Type B pancreatic cell (in vitro differentiated cells): ENCODE measurements around the gene DYNC2H1. TPM values are rescaled to one million over a fixed set of nuclear protein-coding genes. Genes with fewer than 3 reads are reported as not detected.
"Not testable (repeated sequence)": the region's sequence is repeated elsewhere in the genome, so short reads cannot be mapped to it uniquely, and the experiment has no call there.

ENCODE experiments used
- DNase-seq: peaks from one replicate; pipeline ENCODE4 v3.0.0; 2021; ENCODE audit warnings: mixed read lengths; ENCODE audit not compliant: unreplicated experiment; ENCODE audit errors: extremely low spot score
- H3K27ac Mint-ChIP-seq: 2 replicates; pipeline ENCODE4 v1.8.0; 2021; ENCODE audit warnings: mild to moderate bottlenecking, mixed read lengths
- H3K27me3 Mint-ChIP-seq: 2 replicates; pipeline ENCODE4 v1.8.0; 2021; ENCODE audit warnings: mixed read lengths
- H3K36me3 Mint-ChIP-seq: 2 replicates; pipeline ENCODE4 v1.8.0; 2021; ENCODE audit warnings: mixed read lengths
- H3K4me1 Mint-ChIP-seq: one replicate; pipeline ENCODE4 v1.8.0; 2021; ENCODE audit warnings: mixed read lengths; ENCODE audit not compliant: unreplicated experiment
- H3K4me3 Mint-ChIP-seq: 2 replicates; pipeline ENCODE4 v1.8.0; 2021; ENCODE audit warnings: mild to moderate bottlenecking, mixed read lengths
- H3K9me3 Mint-ChIP-seq: 2 replicates; pipeline ENCODE4 v1.8.0; 2021; ENCODE audit warnings: mixed read lengths
- CTCF ChIP-seq: fragments of 200-600 bp; sonication (generic); conservative IDR thresholded peaks from 2 replicates; pipeline ENCODE4 v1.5.0; 2021; ENCODE audit warnings: antibody characterized with exemption, mild to moderate bottlenecking
- total RNA-seq: library from RNA; stranded (reverse); gene quantifications from 2 replicates; pipeline ENCODE4 v1.2.1, GENCODE V29; 2021; ENCODE audit warnings: low replicate concordance

The DYNC2H1 gene
- total RNA-seq, 1 donor from 2014 or later: 26.1 TPM

- H3K9me3 Mint-ChIP-seq: no peaks in the 10 kb centered on the region
- H3K27me3 Mint-ChIP-seq: no peaks in the 10 kb centered on the region
- no peak overlapping the region for H3K27ac Mint-ChIP-seq
- peak; percentile 39 for TF ChIP-seq CTCF
- no peak for DNase-seq
- peaks cover 16% of the 10 kb centered on the region for H3K4me1 Mint-ChIP-seq
- H3K36me3 Mint-ChIP-seq: peaks cover 13% of the 10 kb centered on the region
- H3K4me3 Mint-ChIP-seq: peak overlapping the region; percentile 99
Observed at GRCh38 chr11:103110391-103110790, 1.2 kb downstream of the DYNC2H1 start.

- no peak for DNase-seq
- TF ChIP-seq CTCF: no peak
- peaks cover 13% of the 10 kb centered on the region for H3K36me3 Mint-ChIP-seq
- H3K9me3 Mint-ChIP-seq: no peaks in the 10 kb centered on the region
- no peak overlapping the region for H3K27ac Mint-ChIP-seq
- no peaks in the 10 kb centered on the region for H3K27me3 Mint-ChIP-seq
- peak overlapping the region; percentile 99 for H3K4me3 Mint-ChIP-seq
- H3K4me1 Mint-ChIP-seq: peaks cover 16% of the 10 kb centered on the region
Observed at GRCh38 chr11:103111400-103111799, 2.2 kb downstream of the DYNC2H1 start.

GRCh38 chr11:103112364-103112763, 3.1 kb downstream of the DYNC2H1 start:
- Mint-ChIP-seq H3K4me3 (peak overlapping the region; percentile 19), H3K27me3 (no peaks in the 10 kb centered on the region), H3K9me3 (no peaks in the 10 kb centered on the region), H3K27ac (no peak overlapping the region), H3K4me1 (peaks cover 16% of the 10 kb centered on the region), H3K36me3 (peaks cover 13% of the 10 kb centered on the region)
- no peak for DNase-seq
- TF ChIP-seq CTCF: no peak

- Mint-ChIP-seq H3K4me3 (no peak overlapping the region), H3K27ac (no peak overlapping the region), H3K27me3 (no peaks in the 10 kb centered on the region), H3K36me3 (peaks cover 13% of the 10 kb centered on the region), H3K9me3 (no peaks in the 10 kb centered on the region), H3K4me1 (peaks cover 12% of the 10 kb centered on the region)
- DNase-seq: no peak
- TF ChIP-seq CTCF: no peak
Observed at GRCh38 chr11:103114836-103115235, 5.6 kb downstream of the DYNC2H1 start.

- no peak overlapping the region for H3K4me3 Mint-ChIP-seq
- no peaks in the 10 kb centered on the region for H3K4me1 Mint-ChIP-seq
- H3K27ac Mint-ChIP-seq: no peak overlapping the region
- no peaks in the 10 kb centered on the region for H3K9me3 Mint-ChIP-seq
- TF ChIP-seq CTCF: no peak
- peaks cover 17% of the 10 kb centered on the region for H3K36me3 Mint-ChIP-seq
- H3K27me3 Mint-ChIP-seq: no peaks in the 10 kb centered on the region
- no peak for DNase-seq
Observed at GRCh38 chr11:103125462-103125861, 16.2 kb downstream of the DYNC2H1 start.

- not testable (repeated sequence) for H3K4me3 Mint-ChIP-seq, H3K9me3 Mint-ChIP-seq, DNase-seq, H3K27ac Mint-ChIP-seq, H3K4me1 Mint-ChIP-seq, H3K27me3 Mint-ChIP-seq
- H3K36me3 Mint-ChIP-seq: peaks cover 22% of the 10 kb centered on the region
Observed at GRCh38 chr11:103141986-103142385, 32.8 kb downstream of the DYNC2H1 start.
